HEK293T (cell line): Measurements from ENCODE around the gene BEST4.

Source experiments
- BHLHE40 ChIP-seq: fragments of 450-650 bp; IDR thresholded peaks from 2 replicates; pipeline ENCODE4 v1.6.1; 2016; ENCODE audit warnings: mild to moderate bottlenecking, moderate library complexity, borderline replicate concordance
- ELF4 ChIP-seq: fragments of 450-650 bp; IDR thresholded peaks from 2 replicates; pipeline ENCODE4 v1.6.1; 2017; ENCODE audit warnings: antibody characterized with exemption
- FOXK2 ChIP-seq: fragments of 450-650 bp; IDR thresholded peaks from 2 replicates; pipeline ENCODE4 v1.6.1; 2016; ENCODE audit warnings: mild to moderate bottlenecking
- FOXM1 ChIP-seq: fragments of 450-650 bp; IDR thresholded peaks from 2 replicates; pipeline ENCODE4 v1.6.1; 2017; ENCODE audit warnings: mild to moderate bottlenecking, borderline replicate concordance
- PKNOX1 ChIP-seq: fragments of 450-650 bp; IDR thresholded peaks from 2 replicates; pipeline ENCODE4 v1.6.1; 2016
- SP1 ChIP-seq: fragments of 450-650 bp; IDR thresholded peaks from 2 replicates; pipeline ENCODE4 v1.6.1; 2017
- SUZ12 ChIP-seq: fragments of 450-650 bp; IDR thresholded peaks from 2 replicates; pipeline ENCODE4 v1.6.1; 2016; ENCODE audit warnings: mild to moderate bottlenecking

GRCh38 chr1:44822981-44823451 lies 35.0 kb upstream of the BEST4 start:
- TF ChIP-seq ELF4 (no peak), SP1 (no peak), PKNOX1 (no peak), SUZ12 (no peak), BHLHE40 (no peak), FOXM1 (no peak), FOXK2 (no peak)
